MM.1S (cell line): Measurements from ENCODE around the gene C5orf15.

Experiments used
- DNase-seq: peaks from one replicate; pipeline ENCODE4 v3.0.0-alpha.2; 2015
- H2AFZ ChIP-seq: fragments of 300-600 bp; sonication (generic); 2 replicates; pipeline ENCODE4 v1.6.0; 2016; ENCODE audit warnings: antibody characterized with exemption, low read length
- H3F3A ChIP-seq: fragments of 300-600 bp; sonication (generic); 2 replicates; pipeline ENCODE4 v1.6.1; 2016; ENCODE audit warnings: mild to moderate bottlenecking, antibody characterized with exemption, low read length, moderate library complexity, mixed read lengths; ENCODE audit not compliant: insufficient read depth
- H3K27ac ChIP-seq: fragments of 300-600 bp; sonication (generic); 2 replicates; pipeline ENCODE4 v1.5.1; 2016; ENCODE audit warnings: mild to moderate bottlenecking, low read length
- H3K27me3 ChIP-seq: fragments of 300-600 bp; sonication (generic); replicated peaks from 2 replicates; pipeline ENCODE4 v1.6.0; 2016; ENCODE audit warnings: low read length; ENCODE audit not compliant: insufficient read depth
- H3K36me3 ChIP-seq: fragments of 300-600 bp; sonication (generic); replicated peaks from 2 replicates; pipeline ENCODE4 v1.6.1; 2016; ENCODE audit warnings: mild to moderate bottlenecking, low read length, mixed read lengths; ENCODE audit not compliant: insufficient read depth
- H3K4me1 ChIP-seq: fragments of 300-600 bp; sonication (generic); 2 replicates; pipeline ENCODE4 v1.6.1; 2016; ENCODE audit warnings: low read length, mixed read lengths
- H3K4me2 ChIP-seq: fragments of 300-600 bp; sonication (generic); 2 replicates; pipeline ENCODE4 v1.6.0; 2016; ENCODE audit warnings: low read depth, low read length
- H3K4me3 ChIP-seq: fragments of 300-600 bp; sonication (generic); 2 replicates; pipeline ENCODE4 v1.5.1; 2016; ENCODE audit warnings: low read length, mixed read lengths
- H3K79me2 ChIP-seq: fragments of 300-600 bp; sonication (generic); 2 replicates; pipeline ENCODE4 v1.6.1; 2016; ENCODE audit warnings: mixed run types, low read length, mixed read lengths
- H3K9ac ChIP-seq: fragments of 300-600 bp; sonication (generic); 2 replicates; pipeline ENCODE4 v1.6.1; 2016; ENCODE audit warnings: low read length, mixed read lengths
- H3K9me2 ChIP-seq: fragments of 300-600 bp; sonication (generic); replicated peaks from 2 replicates; pipeline ENCODE4 v1.6.1; 2016; ENCODE audit warnings: mild to moderate bottlenecking, low read length, mixed read lengths; ENCODE audit not compliant: insufficient read depth
- H3K9me3 ChIP-seq: fragments of 300-600 bp; sonication (generic); replicated peaks from 2 replicates; pipeline ENCODE4 v1.6.1; 2016; ENCODE audit warnings: mild to moderate bottlenecking, low read length, mixed read lengths; ENCODE audit not compliant: insufficient read depth
- H4K20me1 ChIP-seq: fragments of 300-600 bp; sonication (generic); 2 replicates; pipeline ENCODE4 v1.6.1; 2016; ENCODE audit warnings: mild to moderate bottlenecking, low read length, moderate library complexity, mixed read lengths; ENCODE audit not compliant: insufficient read depth
- CTCF ChIP-seq: fragments of 300-600 bp; sonication (generic); IDR thresholded peaks from 2 replicates; pipeline ENCODE4 v1.5.1; 2016; ENCODE audit warnings: antibody characterized with exemption, low read length, mixed read lengths
- EZH2 ChIP-seq: fragments of 300-600 bp; sonication (generic); optimal IDR thresholded peaks from 2 replicates; pipeline ENCODE3; 2017; ENCODE audit warnings: low read depth, mild to moderate bottlenecking, antibody characterized with exemption, low read length, mixed read lengths
- EZH2phosphoT487 ChIP-seq: fragments of 300-600 bp; sonication (generic); IDR thresholded peaks from 2 replicates; pipeline ENCODE4 v1.6.1; 2018; ENCODE audit warnings: antibody characterized with exemption, low read length

C5orf15 gene

GRCh38 chr5:133952729-133953567, 15.5 kb downstream of the C5orf15 start:
- Histone ChIP-seq H3F3A (peaks cover 6% of the 10 kb centered on the region; the same call in 1 of the 2 replicates), H3K9me3 (no peaks in the 10 kb centered on the region), H3K27ac (no peak overlapping the region), H3K79me2 (no peaks in the 10 kb centered on the region), H3K27me3 (no peaks in the 10 kb centered on the region), H3K4me2 (no peak overlapping the region), H3K9me2 (no peaks in the 10 kb centered on the region), H3K36me3 (no peaks in the 10 kb centered on the region; the same call in 1 of the 2 replicates), H2AFZ (no peak overlapping the region), H3K4me1 (peaks cover 12% of the 10 kb centered on the region), H4K20me1 (no peaks in the 10 kb centered on the region), H3K4me3 (no peak overlapping the region), H3K9ac (no peak overlapping the region)
- no peak for DNase-seq
- TF ChIP-seq CTCF (no peak), EZH2phosphoT487 (no peak), EZH2 (no peak)

- Histone ChIP-seq H3K79me2 (no peaks in the 10 kb centered on the region), H3K36me3 (no peaks in the 10 kb centered on the region), H3K4me3 (no peak overlapping the region), H3K9ac (no peak overlapping the region), H3F3A (no peaks in the 10 kb centered on the region), H2AFZ (no peak overlapping the region), H3K27me3 (no peaks in the 10 kb centered on the region), H3K27ac (no peak overlapping the region), H3K9me3 (no peaks in the 10 kb centered on the region), H3K9me2 (no peaks in the 10 kb centered on the region), H3K4me1 (no peaks in the 10 kb centered on the region), H4K20me1 (no peaks in the 10 kb centered on the region), H3K4me2 (no peak overlapping the region)
- no peak for DNase-seq
- TF ChIP-seq EZH2 (no peak), EZH2phosphoT487 (no peak), CTCF (no peak)
Observed at GRCh38 chr5:133950821-133951612, 17.4 kb downstream of the C5orf15 start.

- no peak for DNase-seq
- no peak overlapping the region for H2AFZ ChIP-seq
- H3K36me3 ChIP-seq, result no peaks in the 10 kb centered on the region
- peaks cover 8% of the 10 kb centered on the region for H3K4me1 ChIP-seq
- H3K9ac ChIP-seq, result no peak overlapping the region
- no peaks in the 10 kb centered on the region for H3K9me2 ChIP-seq
- no peaks in the 10 kb centered on the region for H3K9me3 ChIP-seq
- no peak overlapping the region for H3K27ac ChIP-seq
- no peaks in the 10 kb centered on the region for H3K79me2 ChIP-seq
- H3K4me2 ChIP-seq, result no peak overlapping the region
- H3F3A ChIP-seq, result no peaks in the 10 kb centered on the region
- no peaks in the 10 kb centered on the region for H4K20me1 ChIP-seq
- TF ChIP-seq EZH2 (no peak), EZH2phosphoT487 (no peak), CTCF (no peak)
- H3K27me3 ChIP-seq, result no peaks in the 10 kb centered on the region
- no peak overlapping the region for H3K4me3 ChIP-seq
Observed at GRCh38 chr5:133948721-133949120, 19.7 kb downstream of the C5orf15 start.
